ENCODE data around the gene MDN1.
"Not testable (repeated sequence)": the region's sequence is repeated elsewhere in the genome, so short reads cannot be mapped to it uniquely, and the experiment has no call there.

The MDN1 gene

DNA sequence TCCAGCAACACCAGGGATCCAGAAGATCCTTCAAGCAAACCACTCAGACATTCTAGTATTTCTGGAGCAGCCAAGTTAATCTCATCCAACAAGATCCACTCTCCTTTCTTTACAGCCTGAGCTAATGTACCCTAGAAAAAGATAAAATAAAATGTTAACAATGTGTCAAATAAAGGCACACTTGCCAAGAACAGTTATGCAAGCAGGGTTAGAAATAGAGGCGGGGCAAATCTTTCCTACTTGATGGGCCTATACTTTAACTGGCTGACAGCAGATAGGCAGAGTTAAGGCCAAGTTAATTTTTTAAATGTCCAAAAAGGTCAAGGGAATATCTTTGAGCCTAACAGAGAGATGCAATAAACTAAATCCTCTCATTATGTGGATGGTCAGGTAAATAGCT lies 60.8 kb downstream of the MDN1 start:
- no peak for DNase-seq

DNA sequence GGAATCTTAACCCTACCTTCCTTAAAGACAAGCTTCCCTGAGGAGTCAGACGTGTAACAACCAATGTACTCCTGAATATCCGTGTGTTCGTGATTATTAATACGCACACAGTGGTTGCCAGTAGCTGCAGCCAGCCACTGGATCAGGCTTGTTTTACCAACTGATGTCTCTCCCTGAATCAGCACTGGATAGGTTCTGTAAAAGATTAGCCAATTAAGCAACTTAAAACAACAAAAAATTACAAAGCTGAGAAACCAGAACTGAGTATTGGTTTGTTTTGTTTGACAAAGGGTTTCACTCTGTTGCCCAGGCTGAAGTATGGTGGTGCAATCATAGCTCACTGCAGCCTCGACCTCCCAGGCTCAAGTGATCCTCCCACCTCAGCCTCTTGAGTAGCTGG lies 69.3 kb downstream of the MDN1 start:
- DNase-seq = no peak

DNA sequence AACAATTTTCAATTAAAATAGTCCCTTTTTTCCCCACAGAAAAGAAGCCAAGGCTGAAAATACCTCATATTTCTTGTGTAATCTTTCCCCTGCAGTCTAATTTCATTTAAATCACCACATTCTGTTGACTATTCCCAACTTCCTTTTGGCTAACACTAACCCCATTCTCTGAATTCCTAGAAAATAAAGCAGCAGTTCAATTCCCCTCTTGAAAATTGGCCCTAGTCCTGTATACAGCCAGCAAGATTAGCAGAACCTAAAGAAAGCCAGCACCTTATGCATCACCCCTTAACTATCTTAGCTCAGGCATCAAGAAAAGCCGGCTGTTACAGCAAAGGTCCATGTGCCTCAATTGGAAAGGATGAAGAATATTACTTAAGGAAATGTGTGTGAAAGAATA lies 69.7 kb downstream of the MDN1 start:
- DNase-seq = no peak

DNA sequence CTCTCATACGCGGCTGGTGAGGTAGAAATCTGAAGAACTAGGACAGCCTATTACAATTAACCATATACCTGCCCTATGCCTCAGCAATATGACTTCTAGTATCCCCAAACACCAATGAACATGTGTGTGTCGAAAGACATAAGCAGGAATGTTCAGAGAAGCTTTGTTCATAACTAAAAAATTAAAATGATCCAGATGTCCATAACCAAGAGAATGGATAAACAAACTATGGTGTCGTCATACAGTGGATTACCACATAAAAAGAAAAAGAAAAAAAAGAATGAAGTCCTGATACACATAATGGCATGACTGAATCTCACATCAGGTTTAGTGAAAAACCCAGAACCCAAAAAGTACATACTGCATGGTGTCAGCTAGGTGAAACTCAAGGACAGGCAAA lies 73.9 kb downstream of the MDN1 start:
- no peak for DNase-seq

DNA sequence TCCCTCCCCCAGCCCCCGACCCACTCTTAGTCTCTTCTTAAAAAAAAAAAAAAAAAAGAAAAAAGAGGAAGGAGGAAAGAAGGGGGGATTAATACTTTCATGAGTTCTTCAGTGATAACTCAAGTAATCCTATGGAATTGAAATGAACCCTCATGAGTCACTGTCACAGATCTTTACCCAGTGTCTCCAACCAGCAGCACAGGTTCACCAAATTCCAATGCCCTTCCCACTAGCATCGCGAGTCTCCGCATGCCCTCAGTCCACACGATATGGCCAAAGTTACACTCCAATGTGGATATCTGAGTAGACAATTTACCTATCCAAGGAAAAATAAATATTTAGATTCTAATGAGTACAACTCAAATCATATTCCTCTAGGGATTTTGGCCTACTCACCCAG lies 74.5 kb downstream of the MDN1 start:
- DNase-seq = no peak

DNA sequence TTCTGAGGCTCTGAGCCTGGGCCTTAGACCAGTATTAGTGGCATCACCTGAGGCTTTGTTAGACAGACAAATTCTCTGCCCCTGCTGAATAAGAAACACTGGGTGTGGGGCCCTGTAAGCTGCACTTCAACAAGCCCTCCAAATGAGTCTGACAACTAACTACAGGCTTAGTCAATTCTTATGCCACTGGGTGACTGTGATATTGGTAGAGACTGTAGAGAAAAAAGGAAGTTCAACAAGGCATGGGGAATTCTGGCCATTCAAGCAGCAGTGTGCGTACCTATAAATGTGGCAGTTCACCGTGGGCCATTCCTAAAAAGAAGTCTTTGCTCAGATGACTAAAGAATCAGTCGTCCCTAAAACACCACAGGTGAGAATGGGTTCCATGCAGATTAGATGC lies 82.7 kb downstream of the MDN1 start:
- DNase-seq = no peak

DNA sequence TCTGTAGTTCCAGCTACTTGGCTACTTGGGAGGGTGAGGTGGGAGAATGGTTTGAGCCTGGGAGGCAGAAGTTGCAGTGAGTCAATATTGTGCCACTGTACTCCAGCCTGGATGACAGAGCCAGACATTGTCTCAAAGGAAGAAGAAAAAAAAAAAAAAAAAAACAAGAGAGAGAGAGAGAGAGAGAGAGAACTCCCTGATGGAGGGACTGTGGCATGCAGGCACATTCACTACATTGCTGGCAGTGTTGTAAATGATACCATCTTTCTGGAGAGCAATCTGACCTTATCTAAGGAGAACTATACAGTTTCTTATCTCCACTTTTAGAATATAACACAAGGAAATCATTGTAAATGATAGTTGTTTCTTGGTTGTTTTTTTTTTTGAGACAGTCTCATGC lies 85.1 kb downstream of the MDN1 start:
- no peak for DNase-seq

DNA sequence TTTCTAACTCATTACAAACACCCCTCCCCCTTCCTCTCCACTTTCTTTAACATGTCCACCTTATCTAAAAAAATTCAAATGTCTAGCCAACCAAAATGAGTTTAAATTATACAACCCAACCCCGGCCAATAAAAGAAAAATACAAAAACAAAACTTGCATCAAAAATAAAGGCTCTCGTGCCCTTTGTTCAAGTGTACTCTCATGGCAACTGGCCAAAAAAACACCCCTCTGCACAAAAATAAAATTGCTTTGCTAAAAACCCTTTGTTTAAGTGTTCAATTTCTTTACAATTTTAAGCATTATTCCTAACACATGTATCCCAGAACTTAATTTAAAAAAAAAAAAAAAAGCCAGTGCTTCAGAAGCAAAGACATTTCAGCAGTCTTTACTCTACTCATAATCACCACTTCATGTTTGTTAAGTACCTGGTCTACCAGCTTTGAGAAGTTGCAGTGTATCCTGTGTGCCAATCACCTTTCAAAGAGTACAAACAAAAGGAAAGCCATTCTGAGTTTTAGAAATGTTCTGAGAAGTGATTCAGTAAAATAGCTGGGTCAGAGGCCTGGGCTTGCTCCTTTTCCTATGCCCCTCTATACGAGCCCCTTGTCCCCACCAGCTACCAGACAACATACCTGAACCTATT lies 87.5 kb downstream of the MDN1 start:
- no peak for DNase-seq

DNA sequence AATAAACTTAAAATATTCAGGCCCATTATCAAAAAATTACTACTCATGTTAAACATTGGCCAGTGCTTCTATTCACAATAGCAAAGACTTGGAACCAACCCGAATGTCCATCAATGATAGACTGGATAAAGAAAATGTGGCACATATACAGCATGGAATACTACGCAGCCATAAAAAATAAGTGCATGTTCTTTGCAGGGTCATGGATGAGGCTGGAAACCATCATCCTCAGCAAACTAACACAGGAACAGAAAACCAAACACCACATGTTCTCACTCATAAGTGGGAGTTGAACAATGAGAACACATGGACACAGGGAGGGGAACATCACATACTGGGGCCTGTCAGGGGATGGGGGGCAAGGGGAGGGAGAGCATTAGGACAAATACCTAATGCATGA lies 88.3 kb downstream of the MDN1 start:
- DNase-seq = not testable (repeated sequence)

DNA sequence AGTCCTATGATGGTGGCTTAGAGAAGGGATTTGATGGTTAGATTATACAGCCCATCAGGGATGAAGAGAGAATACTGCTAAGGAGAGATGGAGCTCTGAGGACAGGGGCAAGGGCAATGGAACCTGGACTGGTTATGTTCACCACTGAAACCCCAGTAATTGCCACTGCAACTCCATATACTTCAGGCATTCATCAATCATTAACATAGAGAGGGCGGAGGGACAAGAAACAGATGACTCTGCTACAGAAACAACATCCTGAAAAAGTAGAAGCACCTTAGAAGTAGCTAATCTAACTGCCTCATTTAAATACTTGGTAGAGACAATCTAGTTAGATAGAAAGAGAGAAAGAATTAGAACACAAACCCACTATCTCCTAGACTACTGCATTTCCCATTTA lies 89.8 kb downstream of the MDN1 start:
- DNase-seq = no peak

DNA sequence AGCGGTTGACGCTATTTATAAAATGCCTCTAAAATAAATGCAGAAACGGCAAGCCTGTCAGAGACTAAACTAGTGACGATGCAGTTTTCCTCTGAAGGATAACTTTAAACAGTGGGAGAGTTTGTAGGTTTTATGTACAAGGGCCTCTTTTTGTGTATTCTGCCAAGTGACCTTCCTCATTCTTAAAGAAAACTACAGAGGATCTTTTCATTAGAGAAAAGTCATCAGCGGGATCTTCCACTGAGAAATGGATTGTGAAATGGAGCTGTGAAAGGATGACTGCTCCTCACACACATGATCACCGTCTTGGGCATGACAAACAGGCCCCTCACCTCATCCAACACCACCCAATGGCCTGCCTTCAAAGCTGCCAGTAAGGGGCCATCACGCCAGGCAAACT lies 92.1 kb downstream of the MDN1 start:
- no peak for DNase-seq

DNA sequence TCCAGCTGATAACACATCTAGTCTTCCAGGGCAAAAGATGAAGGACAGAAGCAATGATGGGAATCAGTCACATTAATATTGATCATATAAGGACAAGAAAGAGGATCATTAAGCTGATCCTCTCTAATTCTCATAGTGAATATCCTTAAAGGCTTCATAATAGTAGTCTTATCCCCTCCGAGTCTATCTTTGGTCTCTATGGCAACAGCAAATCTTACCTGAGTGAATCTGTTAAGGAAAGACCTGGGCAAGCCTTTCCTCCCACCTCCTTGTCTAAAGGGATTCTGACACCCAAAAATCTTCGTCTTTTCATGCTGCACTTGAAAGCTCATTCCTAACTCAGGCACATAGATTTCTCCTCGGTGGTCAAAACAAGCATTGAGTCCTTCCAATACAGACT lies 94.6 kb downstream of the MDN1 start:
- no peak for DNase-seq

DNA sequence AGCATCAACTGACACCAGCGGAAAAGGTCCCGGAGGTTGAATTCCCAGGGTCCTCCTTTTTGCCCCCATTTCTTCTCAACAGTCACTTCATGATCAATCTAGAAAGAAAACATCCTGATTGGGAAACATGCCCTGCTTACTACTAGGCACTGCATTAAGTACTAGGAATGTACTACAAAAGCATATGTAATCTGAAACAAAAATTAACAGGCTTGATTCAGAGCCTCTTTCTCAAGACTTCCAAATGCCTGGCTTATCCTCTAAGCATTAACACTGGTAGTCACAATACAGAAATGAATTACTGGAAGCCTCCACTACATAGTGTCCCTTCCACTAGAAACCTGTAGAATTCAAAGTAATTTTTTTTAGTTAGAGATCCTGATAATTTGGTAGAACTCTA lies 96.5 kb downstream of the MDN1 start:
- DNase-seq = no peak

DNA sequence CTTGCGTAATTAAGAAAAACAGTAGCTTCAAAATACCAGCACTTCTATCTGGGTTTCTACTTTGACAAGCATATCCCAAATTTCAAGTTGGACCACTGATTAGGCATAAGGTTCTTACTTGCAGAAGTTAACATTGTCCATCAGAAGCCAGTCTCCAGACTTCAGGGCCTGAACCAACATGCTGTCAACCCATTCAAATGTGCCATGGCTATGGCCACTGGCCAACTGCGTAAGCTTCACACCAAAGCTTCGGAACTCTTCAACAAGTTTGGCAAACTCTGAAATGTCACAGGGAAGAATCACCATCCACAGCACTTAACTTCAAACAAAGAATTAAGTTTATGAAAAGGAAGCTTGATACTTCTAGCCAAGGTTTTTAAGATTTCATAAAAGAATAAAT lies 103.1 kb downstream of the MDN1 start:
- no peak for DNase-seq

DNA sequence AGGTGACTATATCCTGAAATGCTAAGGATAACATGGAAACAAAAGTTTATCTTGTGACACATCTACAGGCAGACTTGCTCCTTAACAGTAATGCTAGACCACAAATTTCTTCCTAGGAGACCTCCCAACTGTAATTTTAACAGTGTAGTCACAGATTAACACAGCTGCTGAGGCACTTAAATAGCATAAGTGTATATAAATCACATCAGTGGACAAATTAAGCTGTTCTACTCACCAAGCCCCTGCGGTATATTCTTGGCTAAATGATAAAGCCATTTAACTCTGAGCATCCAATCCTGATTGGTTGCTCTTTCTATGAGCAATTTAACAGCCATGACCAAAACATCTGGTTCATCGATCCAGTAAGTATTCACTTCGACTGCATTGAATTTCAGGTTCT lies 107.8 kb downstream of the MDN1 start:
- no peak for DNase-seq

DNA sequence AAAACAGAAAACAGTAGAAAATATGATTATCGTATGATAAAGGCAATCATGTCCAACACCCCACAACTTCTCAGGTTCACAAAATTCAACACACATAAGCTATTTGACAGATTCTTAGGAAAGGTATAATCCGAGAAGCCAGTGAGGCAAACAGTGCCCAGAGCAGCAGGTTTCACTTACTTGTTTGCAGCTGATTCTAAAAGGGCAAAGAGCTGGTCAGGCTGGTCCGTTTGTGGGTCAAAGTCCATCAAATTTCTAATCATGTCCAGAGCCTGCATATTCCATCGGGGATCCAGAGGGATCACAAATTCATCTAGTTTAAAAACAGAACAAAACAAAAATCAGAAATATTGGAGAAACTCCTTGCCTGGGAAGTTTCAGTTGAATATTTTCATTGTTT lies 111.3 kb downstream of the MDN1 start:
- no peak for DNase-seq

DNA sequence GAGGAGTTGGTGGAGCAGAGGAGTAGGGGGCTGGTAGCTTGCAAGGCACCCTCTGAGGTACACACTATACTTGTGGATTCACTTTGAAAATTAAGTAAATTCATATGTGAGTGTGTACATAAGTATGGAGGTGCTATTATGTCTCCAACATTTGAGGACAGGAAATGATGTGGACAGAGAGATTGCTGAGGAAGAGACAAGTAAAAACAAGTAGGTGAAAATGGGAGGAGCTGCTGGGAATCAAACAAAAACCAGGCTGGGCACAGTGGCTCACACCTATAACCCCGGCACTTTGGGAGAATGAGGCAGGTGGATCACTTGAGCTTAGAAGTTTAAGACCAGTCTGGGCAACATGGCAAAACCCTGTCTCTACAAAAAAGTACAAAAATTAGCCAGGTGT lies 111.8 kb downstream of the MDN1 start:
- no peak for DNase-seq

DNA sequence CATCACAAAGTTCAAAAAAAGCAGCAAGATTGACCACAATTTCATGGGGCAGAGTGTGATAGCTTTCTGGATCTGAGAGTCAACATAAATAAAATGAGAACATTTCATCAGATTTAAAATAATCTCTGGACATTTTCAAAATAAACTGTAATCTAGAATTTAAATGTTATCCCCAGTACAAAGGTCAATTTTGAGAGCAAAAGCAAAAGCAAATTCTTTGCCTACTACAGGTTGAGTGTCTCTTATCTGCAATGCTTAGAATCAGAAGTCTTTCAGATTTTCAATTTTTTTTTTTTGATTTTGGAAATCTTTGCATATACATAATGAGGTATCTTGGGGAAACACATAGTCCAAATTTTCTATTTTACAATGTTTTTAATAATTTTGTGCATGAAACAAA lies 113.5 kb downstream of the MDN1 start:
- DNase-seq = no peak

DNA sequence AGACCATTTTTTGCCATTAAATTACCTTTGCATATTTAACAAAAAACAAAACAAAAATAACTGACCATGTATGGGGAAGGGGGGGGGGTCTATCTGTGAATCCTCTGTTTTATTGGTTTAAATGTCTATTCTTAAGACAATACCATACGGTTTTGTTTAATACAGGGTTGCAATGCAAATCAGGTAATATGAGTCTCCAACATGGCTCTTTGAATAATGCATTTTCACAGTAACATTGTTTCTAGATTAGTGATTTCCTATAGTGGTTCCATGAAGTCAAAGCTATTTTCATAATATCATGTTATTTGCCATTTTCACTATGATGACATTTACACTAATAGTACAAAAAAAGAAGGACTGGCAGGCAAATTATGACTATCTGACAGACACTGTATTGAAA lies 116.3 kb downstream of the MDN1 start:
- DNase-seq = no peak

DNA sequence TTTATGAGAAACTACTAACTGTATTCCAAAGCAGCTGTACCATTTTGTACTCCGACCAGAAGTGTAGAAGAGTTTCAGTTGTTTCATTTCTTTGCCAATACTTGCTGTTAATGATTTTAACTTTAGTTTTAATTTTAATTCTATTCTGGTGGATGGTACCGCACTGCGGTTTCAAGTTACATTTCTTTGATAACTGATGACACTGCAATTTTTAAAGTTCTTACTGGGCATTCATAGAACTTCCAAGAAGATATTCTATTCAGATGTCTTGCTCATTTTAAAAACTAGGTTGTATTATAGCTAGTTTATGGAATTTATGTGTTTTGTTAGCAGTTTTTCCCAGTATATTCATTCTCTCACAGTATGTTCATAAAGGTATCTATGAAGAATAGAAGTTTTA lies 117.2 kb downstream of the MDN1 start:
- no peak for DNase-seq

DNA sequence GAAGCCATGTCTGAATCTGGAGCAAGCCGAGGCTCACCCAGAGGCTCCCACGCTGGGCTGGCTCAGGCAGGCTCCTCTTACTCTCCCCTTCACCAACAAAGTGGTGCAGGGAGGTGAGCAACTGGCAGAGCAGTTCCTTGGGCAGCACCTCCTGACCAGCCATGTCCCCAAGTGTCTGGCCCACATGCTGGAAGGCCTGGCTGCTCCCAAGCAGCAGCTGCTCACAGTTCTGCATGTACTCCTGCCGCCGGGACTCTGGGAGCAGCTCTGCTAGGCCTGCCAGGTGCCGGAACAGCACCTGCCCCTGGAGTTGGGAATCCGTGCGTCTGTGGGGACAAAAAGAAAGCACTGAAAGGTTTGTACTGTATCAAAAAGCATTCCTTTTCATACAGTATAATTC lies 123.9 kb downstream of the MDN1 start:
- DNase-seq = no peak

DNA sequence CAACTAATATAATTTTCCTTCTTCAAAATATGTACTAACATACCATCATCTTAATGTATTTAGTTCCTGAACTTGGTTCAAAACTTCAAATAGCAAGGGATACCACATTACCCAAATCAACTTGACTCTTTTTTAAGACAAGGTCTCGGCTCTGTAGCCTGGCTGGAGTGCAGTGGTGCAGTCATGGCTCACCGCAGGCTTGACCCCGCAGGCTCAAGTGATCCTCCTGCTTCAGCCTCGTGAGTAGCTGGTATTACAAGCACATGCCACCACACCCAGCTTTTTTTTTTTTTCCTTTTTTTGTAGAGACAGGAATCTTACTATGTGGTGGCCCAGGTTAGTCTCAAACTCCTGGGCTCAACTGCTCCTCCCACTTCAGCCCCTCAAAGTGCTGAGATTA lies 125.2 kb downstream of the MDN1 start:
- DNase-seq = no peak

DNA sequence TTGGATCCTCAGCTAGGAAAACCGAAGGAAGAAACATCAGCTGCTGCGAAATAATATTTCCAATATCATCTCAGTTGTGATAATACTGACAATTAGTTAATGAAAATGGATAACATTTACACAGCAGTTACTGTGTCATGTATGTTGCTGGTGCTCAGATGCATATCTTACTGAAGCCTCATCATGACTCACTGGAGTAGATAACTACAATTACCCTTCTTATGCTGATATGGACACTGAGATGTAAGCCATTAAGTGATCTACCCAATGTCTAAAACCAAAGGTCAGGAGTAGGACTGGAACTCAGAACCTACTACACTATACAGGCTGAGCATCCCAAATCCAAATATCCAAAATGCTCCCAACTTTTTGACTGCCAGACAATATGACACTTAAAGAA lies 126.4 kb downstream of the MDN1 start:
- DNase-seq = no peak

DNA sequence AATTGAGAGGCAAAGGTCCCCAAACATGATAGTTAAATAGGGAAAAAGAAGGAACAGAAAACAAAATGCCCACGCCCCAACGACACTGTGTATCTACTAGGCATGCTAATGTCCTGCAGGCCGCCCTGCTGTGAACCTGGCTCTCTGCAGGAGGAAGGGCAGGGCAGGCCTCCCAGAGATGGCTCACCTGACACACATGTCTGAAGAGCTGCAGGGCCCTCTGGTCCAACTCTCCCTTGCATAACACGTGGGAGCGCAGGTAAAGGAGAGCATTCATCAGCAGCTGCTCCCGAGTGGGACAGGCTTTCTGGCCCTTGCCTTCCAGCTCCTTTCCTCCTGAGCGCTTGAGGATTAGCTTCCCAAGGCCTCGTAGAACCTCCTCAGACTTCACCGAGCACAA lies 127.3 kb downstream of the MDN1 start:
- no peak for DNase-seq

DNA sequence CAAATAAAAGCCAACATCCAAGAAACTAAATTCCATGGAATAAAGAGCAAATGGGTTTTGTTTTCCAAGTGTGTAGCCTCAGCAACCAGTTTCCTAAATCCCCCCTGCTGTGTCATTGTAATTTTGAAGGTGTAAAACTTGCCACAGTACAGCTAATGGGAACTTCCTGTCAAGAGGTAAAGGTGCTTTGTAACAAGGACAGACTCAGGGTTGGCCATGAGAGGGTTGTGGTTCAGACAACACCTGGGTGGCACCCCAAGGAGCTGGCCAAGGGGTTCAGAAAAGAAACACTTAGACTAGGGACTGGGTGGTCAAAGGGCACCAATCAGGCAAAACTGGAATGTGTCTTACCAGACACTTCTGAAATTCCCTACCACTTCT lies 128.7 kb downstream of the MDN1 start:
- no peak for DNase-seq

DNA sequence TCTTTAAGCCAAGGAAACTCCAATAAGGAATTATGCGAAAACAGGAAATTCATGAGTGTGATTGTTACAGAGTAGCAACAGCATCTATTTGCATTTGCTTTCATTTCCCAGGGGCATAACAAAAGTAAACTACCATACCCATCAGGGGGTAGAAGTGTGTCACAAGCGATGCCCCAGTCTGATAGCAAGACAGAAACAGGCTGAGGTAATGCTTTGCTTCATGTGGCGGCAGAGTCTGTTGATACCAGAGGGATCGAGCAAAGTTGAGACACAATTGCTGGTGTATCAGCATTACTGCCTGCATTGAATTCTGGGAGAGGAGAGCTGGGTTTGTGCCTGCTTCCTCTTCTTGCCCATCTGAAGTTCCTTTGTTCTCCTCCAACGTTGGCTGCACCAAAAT lies 129.9 kb downstream of the MDN1 start:
- DNase-seq = no peak

Measured in activated effector memory CD4-positive, alpha-beta T cell treated with Interleukin-2 at 50 U/mL for 16 hours (primary cell).